WERI-Rb-1 (cell line): ENCODE measurements around the gene SPDYE17.
"Not testable (repeated sequence)": the region's sequence is repeated elsewhere in the genome, so short reads cannot be mapped to it uniquely, and the experiment has no call there.

Experiments used
- DNase-seq: peaks from one replicate; pipeline ENCODE4 v3.0.0-alpha.2; 2020
- H3K27ac ChIP-seq: fragments of 250-450 bp; sonication (Bioruptor Pico); 2 replicates; pipeline ENCODE4 v1.5.1; 2020; ENCODE audit warnings: mild to moderate bottlenecking, moderate library complexity
- H3K27me3 ChIP-seq: fragments of 250-450 bp; sonication (Bioruptor Pico); 2 replicates; pipeline ENCODE4 v1.5.1; 2021; ENCODE audit warnings: mild to moderate bottlenecking, low read depth, moderate library complexity; ENCODE audit not compliant: insufficient read depth, severe bottlenecking
- H3K36me3 ChIP-seq: fragments of 250-450 bp; sonication (Bioruptor Pico); 2 replicates; pipeline ENCODE4 v1.5.1; 2020; ENCODE audit warnings: mild to moderate bottlenecking, moderate library complexity
- H3K4me3 ChIP-seq: 2 replicates; pipeline ENCODE4 v1.5.1; 2011; ENCODE audit warnings: low read depth, mild to moderate bottlenecking, control low read depth, low read length
- H3K9me3 ChIP-seq: fragments of 250-450 bp; sonication (Bioruptor Pico); 2 replicates; pipeline ENCODE4 v1.5.1; 2021; ENCODE audit warnings: mild to moderate bottlenecking, moderate library complexity; ENCODE audit not compliant: severe bottlenecking

Gene SPDYE17, protein sequence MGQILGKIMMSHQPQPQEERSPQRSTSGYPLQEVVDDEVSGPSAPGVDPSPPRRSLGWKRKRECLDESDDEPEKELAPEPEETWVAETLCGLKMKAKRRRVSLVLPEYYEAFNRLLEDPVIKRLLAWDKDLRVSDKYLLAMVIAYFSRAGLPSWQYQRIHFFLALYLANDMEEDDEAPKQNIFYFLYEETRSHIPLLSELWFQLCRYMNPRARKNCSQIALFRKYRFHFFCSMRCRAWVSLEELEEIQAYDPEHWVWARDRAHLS

DNA sequence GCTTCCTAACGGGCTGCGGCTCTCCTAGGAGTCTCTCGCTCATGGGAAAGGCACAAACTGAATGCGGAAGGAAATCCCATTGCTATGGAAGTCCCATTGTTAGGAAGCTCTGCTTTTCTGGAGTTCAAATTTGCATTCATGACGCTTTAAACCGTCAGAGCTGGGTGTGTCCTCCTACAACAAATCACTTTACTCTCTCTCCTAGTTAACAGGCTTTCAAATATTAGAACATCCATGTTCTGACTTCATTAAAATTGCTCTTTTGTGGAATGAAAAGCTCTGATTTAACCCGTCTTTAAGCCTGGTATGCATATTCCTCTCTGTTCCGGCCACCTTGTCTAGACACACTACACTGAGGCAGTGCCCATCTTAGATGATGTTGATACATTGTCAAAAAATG is at the start of gene SPDYE17:
TSS of gene SPDYE17 (minus strand) at position 101 of the 400 bp plus-strand sequence. CDS start 1,791 bp downstream, outside the sequence.
- H3K27ac ChIP-seq, H3K36me3 ChIP-seq, H3K27me3 ChIP-seq, H3K9me3 ChIP-seq, DNase-seq, H3K4me3 ChIP-seq: not testable (repeated sequence)

DNA sequence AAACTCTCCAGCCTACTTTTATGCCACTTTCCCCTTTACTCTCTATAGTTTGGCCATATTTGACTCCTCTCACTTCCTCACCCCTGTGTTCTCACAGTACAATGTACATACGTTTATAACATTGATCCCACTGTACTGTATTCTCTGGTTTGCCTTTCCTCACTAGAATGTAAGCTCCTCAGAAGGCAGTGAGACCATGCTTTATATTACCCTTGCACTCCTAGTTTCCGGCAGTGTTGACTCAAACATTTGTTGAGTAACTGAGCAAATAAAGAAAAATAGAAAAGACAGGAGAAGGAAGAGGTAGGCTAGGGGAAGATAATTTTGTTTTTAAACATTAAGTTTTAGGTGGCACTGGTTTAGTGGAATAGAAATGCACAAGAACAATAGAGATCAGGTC is 48.1 kb upstream of the SPDYE17 start:
- not testable (repeated sequence) for H3K36me3 ChIP-seq, H3K27ac ChIP-seq, H3K27me3 ChIP-seq, H3K9me3 ChIP-seq, H3K4me3 ChIP-seq, DNase-seq

DNA sequence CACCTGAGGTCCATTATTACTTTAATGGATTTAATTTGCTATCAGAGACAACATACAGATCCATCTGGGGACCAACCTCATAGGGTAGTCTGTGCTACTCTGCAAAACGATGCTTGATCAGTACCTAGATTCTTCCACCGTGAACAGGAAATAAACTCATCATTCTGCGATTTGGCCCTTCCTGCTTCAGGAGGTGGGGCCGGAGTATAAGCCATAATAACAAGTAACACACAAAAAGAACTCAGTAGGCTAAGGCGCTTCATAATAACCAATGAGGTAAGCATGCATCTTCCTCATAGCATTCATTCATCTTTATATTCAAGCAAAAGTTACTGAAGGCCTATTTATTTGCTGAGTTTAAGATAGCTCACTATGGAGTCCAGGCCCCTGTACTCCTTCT is 47.5 kb upstream of the SPDYE17 start:
- not testable (repeated sequence) for H3K4me3 ChIP-seq

DNA sequence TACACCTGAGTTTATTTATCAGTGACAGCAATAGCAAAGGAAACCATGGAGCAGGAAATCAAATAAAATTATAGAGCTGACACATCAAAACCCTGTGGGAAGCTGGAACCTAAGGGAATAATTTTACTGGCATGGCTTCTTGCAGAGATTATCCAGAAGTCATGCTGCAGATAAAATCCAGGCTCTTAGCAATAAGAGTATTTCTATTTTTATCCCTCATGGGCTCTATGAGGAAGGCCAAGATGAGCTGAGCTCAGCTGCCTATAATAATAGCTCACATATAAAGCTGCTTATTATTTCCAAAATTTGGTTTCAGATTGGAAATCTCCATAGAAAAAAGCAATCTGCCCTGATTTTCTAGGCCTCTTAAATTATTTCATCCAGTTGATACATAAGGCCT is 47.0 kb upstream of the SPDYE17 start:
- H3K27ac ChIP-seq, DNase-seq, H3K27me3 ChIP-seq, H3K36me3 ChIP-seq, H3K4me3 ChIP-seq, H3K9me3 ChIP-seq: not testable (repeated sequence)

More for the DNA sequence above, 47.5 kb upstream of the SPDYE17 start:
- not testable (repeated sequence) for H3K9me3 ChIP-seq, H3K27ac ChIP-seq, H3K27me3 ChIP-seq, H3K36me3 ChIP-seq, DNase-seq

DNA sequence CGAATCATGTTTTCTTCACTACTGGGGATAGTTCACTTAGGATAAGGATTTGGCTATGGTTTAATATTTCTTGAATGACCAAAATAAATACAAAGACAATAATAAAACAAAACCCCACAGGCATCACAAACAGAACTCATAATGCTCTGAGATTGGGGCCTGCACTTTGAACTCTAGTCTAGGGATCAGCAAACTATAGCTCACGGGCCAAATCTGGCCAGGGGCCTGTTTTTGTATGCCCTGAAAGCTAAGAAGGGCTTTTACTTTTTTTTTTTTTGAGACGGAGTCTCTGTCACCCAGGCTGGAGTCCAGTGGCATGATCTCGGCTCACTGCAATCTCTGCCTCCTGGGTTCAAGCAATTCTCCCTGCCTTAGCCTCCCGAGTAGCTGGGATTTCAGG is 44.9 kb upstream of the SPDYE17 start:
- not testable (repeated sequence) for H3K27me3 ChIP-seq, DNase-seq, H3K4me3 ChIP-seq, H3K9me3 ChIP-seq, H3K36me3 ChIP-seq, H3K27ac ChIP-seq

DNA sequence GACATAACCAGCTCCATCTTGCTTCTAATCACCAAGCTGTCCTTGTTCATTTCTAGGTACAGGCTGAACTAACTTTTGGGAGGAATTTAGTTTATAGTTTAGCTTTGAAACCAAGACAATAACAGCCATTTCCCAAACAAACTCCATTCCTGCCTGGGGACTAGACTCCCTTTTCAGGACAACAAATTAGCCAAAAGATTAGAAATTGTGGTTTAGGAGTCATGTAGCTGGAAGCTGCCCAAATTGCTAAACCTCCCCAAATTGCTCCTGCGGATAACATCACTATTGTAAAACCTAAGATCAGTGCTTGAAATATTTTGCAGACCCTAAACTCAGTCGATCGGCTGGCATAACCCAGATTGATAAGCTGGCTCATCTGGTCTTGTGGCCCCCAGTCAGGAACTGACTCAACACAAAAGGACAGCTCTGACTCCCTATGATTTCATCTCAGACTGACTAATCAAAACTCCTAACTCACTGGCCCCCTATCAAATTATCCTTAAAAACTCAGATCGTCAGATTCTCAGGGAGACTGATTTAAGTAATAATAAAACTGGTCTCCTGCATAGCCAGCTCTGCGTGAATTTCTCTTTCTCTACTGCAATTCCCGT is 42.7 kb upstream of the SPDYE17 start:
- H3K27ac ChIP-seq, H3K9me3 ChIP-seq, H3K4me3 ChIP-seq, DNase-seq, H3K27me3 ChIP-seq, H3K36me3 ChIP-seq: not testable (repeated sequence)

DNA sequence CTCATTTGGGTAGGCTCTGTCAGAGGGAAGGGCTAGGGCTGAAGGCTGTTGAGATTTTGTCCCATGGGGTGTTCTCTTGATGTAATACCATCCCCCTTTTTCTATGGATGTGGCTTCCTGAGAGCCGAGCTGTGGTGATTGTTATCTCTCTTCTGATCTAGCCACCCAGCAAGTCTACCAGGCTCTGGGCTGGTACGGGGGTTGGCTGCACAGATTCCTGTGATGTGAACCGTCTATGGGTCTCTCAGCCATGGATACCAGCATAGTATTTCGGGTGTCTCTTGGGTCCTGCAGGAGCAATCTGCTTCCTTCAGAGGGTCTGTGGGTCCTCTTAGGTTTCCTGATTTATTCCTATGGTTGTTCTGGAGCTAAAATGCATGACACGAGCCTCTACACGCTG is 38.9 kb upstream of the SPDYE17 start:
- H3K27ac ChIP-seq, H3K4me3 ChIP-seq, H3K36me3 ChIP-seq: not testable (repeated sequence)

DNA sequence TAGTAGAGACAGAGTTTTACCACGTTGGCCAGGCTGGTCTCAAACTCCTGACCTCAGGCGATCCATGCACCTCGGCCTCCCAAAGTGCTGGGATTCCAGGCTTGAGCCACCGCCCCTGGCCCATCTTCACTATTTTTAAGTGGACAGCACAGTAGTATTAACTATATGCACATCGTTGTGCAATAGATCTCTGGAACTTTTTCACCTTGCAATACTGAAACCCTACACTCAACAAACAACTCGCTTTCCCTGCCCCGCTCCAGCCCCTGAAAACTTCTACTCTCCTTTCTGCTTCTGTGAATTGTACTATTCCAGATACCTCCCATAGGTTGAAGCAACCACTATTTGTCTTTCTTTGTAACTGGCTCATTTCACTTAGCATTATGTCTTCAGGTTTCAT is 33.7 kb upstream of the SPDYE17 start:
- H3K4me3 ChIP-seq, DNase-seq, H3K9me3 ChIP-seq, H3K27ac ChIP-seq, H3K27me3 ChIP-seq, H3K36me3 ChIP-seq: not testable (repeated sequence)

More for the DNA sequence above, 38.9 kb upstream of the SPDYE17 start:
- H3K27me3 ChIP-seq, H3K9me3 ChIP-seq, DNase-seq: not testable (repeated sequence)

DNA sequence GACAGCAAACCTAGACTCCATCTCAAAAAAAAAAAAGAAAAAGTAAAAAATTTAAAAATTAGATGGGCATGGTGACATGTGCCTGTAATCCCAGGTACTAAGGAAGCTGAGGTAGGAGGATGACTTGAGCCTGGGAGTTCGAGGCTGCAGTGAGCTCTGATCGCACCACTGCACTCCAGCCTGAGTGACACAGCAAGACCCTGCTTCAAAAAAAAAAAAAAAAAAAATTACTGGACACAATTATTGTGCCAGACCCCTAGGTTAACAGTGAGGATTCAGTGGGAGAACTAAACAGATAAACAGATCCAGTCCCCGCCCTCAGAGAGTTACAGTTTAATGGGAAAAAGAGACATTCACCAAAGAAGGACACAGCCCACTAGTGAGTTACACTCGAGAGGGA is 31.6 kb upstream of the SPDYE17 start:
- DNase-seq, H3K27me3 ChIP-seq, H3K4me3 ChIP-seq, H3K36me3 ChIP-seq, H3K9me3 ChIP-seq, H3K27ac ChIP-seq: not testable (repeated sequence)

DNA sequence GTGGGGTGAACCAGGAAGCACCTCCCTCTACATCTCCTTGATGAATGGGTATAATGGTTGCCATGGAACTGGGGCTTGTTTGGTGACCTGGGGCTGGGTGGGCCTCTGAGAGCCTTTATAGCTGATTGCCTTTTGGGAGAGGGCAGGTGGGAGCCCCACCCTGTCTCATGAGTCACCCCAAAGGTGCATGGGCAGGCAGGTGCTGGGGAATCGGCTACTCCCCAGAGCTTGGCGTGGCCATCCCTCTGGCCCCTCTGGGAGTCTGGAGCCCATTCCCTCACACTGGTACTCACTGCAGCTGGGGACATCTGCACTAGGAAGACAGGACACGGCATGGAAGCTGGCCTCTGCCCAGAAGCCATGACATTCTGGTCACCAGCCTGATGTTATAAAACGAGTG is 30.4 kb upstream of the SPDYE17 start, which contains the start of gene SPDYE18:
TSS of gene SPDYE18 (minus strand) at position 2 of the 400 bp plus-strand sequence. CDS start 2,046 bp downstream, outside the sequence.
- H3K27me3 ChIP-seq, DNase-seq, H3K9me3 ChIP-seq, H3K4me3 ChIP-seq, H3K27ac ChIP-seq, H3K36me3 ChIP-seq: not testable (repeated sequence)

DNA sequence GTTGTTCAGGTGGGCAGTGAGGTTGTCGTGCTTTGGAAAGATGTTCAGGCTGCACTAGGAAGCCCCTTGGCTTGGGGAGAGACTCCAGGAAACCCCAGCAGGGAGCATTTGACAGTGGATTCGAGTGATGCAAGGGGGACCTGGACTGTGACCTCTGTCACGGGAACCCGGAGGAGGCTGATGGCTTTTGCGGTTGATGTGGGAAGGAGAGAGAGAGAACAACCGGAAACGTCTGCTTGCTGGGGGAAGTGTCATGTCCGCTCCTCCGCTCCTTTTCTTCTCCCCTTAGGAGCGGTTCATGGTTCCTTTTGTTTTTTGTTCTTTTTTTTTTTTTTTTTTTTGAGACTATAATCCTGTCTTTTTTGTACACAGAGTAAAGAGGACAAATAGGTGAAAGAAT is 5.8 kb downstream of the SPDYE17 start:
- not testable (repeated sequence) for H3K27me3 ChIP-seq, H3K9me3 ChIP-seq, DNase-seq, H3K27ac ChIP-seq, H3K4me3 ChIP-seq, H3K36me3 ChIP-seq

DNA sequence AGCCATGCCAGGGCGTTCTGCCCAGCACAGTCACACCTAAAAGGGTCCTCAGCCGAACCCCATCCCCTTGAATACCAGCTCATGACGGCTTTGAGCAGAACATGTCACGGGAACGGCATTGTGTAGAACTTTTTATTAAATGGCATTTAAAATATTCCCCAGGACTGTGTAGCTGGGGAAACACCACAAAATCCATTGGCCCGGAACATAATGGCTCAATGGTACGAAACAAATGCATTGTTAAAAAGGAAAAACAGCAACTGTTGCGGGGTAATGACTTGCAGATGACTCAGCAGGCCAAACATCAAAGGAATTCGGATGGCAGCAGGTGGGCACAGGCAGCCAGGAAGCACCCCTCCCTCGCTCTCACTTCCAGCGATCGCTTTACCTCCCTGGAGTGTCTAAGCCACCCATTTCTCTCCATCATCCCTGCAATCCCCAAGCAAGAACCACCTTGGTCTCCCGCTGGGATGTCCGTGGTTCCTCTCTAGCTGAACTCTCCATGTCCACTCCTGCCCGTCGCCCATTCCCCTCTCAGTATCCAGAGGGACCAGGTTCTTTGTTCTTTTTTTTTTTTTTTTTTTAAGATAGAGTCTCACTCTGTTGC is 22.0 kb downstream of the SPDYE17 start:
- DNase-seq, H3K27ac ChIP-seq, H3K36me3 ChIP-seq, H3K4me3 ChIP-seq, H3K27me3 ChIP-seq, H3K9me3 ChIP-seq: not testable (repeated sequence)

DNA sequence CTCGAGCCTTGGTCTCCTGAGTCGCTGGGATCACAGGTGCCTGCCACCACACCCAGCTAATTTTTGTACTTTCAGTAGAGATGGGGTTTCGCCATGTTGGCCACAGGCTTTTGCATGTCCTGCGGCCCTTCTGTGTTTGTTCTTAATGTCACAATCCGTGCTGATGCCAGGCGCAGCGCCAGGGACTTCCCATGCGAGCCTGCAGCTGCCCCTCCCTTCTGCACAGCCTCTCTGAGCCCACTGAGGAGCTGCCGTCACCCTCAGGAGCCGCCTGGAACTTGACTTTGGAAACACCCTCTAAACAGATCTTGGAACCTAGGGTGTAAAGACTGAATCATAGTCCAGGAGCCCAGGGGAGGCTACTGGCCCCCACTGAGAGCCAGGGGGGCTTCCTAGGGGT is 24.2 kb downstream of the SPDYE17 start:
- not testable (repeated sequence) for DNase-seq, H3K9me3 ChIP-seq, H3K27me3 ChIP-seq, H3K27ac ChIP-seq, H3K36me3 ChIP-seq, H3K4me3 ChIP-seq

DNA sequence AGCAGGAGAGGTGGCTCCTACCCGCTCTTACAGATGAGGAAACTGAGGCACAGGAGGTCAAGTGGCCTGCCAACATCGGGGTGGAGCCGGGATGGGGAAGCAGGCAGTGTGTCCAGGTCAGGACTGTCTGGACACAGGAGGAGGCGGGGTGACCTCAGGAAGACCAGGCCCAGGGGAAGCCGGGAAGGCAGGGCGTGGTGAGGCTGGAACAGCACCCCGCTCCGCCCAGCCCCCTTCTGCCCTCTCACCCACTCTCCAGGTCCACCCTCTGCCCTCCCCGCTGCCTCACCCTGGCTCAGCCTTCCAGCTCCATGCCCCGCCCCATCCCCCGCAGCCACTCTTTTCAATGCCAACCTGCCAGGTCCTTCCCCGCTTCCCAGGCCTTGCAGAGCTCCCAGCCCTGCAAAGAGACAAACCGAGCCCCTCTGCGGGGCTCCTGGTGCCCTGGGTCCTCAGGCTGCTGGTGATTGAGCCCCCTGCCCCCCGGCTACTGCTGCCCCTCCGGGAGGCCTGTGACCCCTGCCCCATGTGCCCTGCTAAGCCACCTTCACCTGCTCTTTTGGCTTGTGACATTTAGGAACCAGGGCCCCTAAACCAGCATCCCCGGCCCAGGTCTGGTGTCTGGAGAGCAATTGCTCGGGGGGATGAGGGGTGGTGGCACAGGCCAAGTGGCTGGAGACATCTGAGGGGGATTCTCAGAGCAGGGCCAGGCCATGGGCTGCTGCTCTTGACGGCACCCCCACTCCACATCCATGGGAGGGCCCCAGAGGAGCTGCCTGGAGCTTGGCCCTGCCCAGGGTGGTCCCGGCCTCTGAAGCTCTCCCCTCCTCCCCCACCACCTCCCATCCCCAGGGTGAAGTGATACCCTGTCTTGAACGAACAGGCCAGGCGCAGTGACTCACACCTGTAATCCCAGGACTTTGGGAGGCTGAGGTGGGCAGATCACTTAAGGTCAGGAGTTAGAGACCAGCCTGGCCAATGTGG is 25.7 kb downstream of the SPDYE17 start:
- not testable (repeated sequence) for H3K36me3 ChIP-seq, DNase-seq, H3K27ac ChIP-seq, H3K9me3 ChIP-seq, H3K27me3 ChIP-seq, H3K4me3 ChIP-seq
